Loucy (cell line): ENCODE data around the gene ZNF407.

Experiments
- CTCF ChIP-seq: fragments of 200-600 bp; sonication (generic); conservative IDR thresholded peaks from 2 replicates; pipeline ENCODE4 v1.5.1; 2014; ENCODE audit warnings: mild to moderate bottlenecking, antibody characterized with exemption, low read length
- EZH2phosphoT487 ChIP-seq: fragments of 200-600 bp; IDR thresholded peaks from 2 replicates; pipeline ENCODE4 v1.6.1; 2018; ENCODE audit warnings: antibody characterized with exemption, mild to moderate bottlenecking, moderate library complexity, borderline replicate concordance

- no peak for TF ChIP-seq CTCF
- no peak for TF ChIP-seq EZH2phosphoT487
Measured at GRCh38 chr18:74748809-74749208, 151.1 kb downstream of the ZNF407 start.
